ENCODE measurements around the gene SNX20.

DNA sequence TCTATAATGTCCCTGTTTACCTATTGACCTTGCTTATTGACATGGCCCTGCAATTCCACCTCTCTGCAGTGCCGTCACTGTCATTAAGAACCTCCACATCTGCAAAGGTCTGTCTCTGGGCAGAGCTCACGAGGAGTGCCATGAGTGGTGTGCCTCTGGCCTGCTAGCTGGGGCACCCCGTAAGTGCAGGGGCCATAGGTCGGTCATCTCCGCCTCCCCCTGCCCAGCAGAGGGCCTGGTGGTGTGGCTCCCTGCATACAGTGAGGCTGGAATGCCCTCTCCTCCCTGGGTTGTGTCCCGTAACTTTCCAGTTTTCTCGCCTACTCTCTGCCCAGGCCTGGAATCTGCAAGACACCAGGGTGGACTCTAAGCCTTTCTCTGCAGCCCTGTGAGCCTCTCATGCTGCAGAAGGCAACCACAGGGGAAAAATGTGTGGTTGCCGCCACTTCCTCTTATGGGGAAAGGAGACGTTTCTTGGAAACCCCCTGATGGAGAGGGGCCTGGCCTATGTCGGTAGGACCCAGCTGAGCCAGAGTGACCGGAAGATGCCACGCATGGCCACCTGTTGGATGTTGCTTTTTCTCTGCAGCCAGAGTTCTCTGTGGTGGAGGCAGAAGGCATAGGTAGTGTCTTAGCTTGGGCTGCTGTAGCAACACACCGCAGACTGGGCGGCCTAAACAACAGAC is 2.7 kb upstream of the SNX20 start:
- TF ChIP-seq POLR2A (IDR thresholded peaks at IDR 0.05; ENCODE audit: low read length) (no peak), GATA1 (IDR thresholded peaks at IDR 0.05; ENCODE audit: low read depth, low read length) (no peak)

Data from erythroblast (primary cell).